ENCODE data around the gene DCLK1. TPM values are rescaled to one million over a fixed set of nuclear protein-coding genes. Genes with fewer than 3 reads are reported as not detected.

Gene DCLK1
- total and polyA plus RNA-seq, 12 donors = 0.68 to 22.6 (median 2.3) TPM

GRCh38 chr13:36089130-36089647, 42.0 kb downstream of the DCLK1 start:
- Histone ChIP-seq H3K36me3 (replicated peaks in 1 of 2) (no peaks in the 10 kb centered on the region), H3K4me1 (replicated peaks in 1 of 2) (no peaks in the 10 kb centered on the region), H3K27me3 (no peaks in the 10 kb centered on the region), H3K4me3 (no peak overlapping the region), H3K27ac (no peak overlapping the region), H3K9me3 (replicated peaks in 1 of 3) (no peaks in the 10 kb centered on the region)
- no peak for DNase-seq
- intact Hi-C loops (cut with DNase I) = no loop called here
- whole genome bisulfite sequencing, 4 donors = 74 to 84% (median 77%) methylated on average over 7 of the region's 7 CpGs
- TF ChIP-seq POLR2A (IDR thresholded peaks at IDR 0.05) = no peak
- TF ChIP-seq CTCF (IDR thresholded peaks at IDR 0.05) = no peak

DNA sequence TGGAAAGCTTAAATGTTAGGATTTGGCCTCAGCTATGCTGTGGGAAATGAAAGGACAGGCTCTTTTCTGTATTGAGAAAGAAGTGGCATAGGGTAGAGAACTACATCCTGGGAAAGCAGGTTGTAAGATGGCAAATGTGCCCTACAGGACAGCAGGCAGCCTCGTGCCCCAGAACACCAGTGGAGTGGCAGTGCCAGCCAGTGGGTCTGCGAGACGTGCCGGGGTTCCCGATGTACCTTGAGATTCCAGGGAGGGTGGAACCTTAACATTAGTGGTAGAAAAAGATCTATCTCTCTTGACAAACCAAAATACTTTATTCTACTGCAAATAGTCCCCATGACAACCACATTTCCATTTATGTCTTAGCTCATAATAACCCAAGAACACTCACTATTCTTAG, 42.7 kb downstream of the DCLK1 start:
- Histone ChIP-seq H3K4me3 (no peak overlapping the region), H3K9me3 (replicated peaks in 1 of 3) (no peaks in the 10 kb centered on the region), H3K27me3 (no peaks in the 10 kb centered on the region), H3K36me3 (replicated peaks in 1 of 2) (no peaks in the 10 kb centered on the region), H3K27ac (no peak overlapping the region), H3K4me1 (replicated peaks in 1 of 2) (no peaks in the 10 kb centered on the region)
- WGBS, 4 donors = 82 to 94% (median 93%) methylated on average over 5 of the region's 5 CpGs
- DNase-seq = no peak
- intact Hi-C loops (cut with DNase I) = no loop called here
- TF ChIP-seq POLR2A (IDR thresholded peaks at IDR 0.05) (no peak), CTCF (IDR thresholded peaks at IDR 0.05) (no peak)

DNA sequence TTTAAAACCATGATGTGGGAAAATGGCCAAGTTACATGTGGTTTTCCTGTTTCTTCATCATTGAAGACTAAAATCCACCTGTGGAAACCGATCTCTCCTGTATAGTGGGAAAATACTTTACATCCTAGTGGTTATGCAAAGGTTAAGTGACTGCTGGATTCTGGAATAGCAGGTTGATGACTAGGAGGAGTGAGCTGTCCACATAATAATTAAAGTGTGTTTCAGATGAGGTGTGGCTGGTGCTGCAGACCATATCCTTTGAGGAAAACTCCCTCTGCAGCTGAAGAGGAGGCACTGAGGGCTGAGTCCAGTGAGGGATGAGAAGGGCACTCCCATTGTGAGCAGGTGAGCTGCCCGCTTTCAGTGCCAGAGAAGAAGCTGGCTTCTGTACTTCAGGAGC, 43.2 kb downstream of the DCLK1 start:
- Histone ChIP-seq H3K4me1 (replicated peaks in 1 of 2) (no peaks in the 10 kb centered on the region), H3K27me3 (no peaks in the 10 kb centered on the region), H3K9me3 (replicated peaks in 1 of 3) (no peaks in the 10 kb centered on the region), H3K36me3 (replicated peaks in 1 of 2) (no peaks in the 10 kb centered on the region), H3K27ac (no peak overlapping the region), H3K4me3 (no peak overlapping the region)
- DNase-seq = no peak
- intact Hi-C loops (cut with DNase I) = no loop called here
- TF ChIP-seq CTCF (IDR thresholded peaks at IDR 0.05) (no peak), POLR2A (IDR thresholded peaks at IDR 0.05) (no peak)
- 81 to 95% (median 87%) methylated on average over 2 of the region's 2 CpGs for WGBS, 4 donors

DNA sequence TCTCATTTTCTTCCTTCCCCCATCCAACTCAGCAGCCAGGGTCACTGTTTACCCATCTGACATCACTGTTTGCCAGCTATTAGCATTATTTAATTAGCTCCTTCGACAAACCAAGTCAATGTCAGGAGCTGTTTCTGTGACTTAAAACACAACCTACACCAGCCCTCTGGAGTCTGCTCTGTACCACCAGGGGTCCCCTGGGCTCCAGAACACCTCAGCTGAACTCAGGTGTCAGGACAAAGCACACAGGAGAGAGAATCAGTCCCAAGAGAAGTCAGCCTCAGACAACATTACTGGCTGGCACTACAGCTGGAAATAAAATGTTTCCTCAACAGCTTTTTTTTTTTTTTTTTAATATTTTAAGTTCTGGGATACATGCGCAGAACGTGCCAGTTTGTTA, 45.1 kb downstream of the DCLK1 start:
- intact Hi-C loops (cut with DNase I) = no loop called here
- 77 to 84% (median 81%) methylated on average over 3 of the region's 3 CpGs for WGBS, 4 donors
- H3K4me3 ChIP-seq = no peak overlapping the region

More for the DNA sequence above, 45.1 kb downstream of the DCLK1 start:
- TF ChIP-seq POLR2A (IDR thresholded peaks at IDR 0.05) (no peak), CTCF (IDR thresholded peaks at IDR 0.05) (no peak)
- Histone ChIP-seq H3K27me3 (no peaks in the 10 kb centered on the region), H3K4me1 (replicated peaks in 1 of 2) (no peaks in the 10 kb centered on the region), H3K36me3 (replicated peaks in 1 of 2) (no peaks in the 10 kb centered on the region), H3K27ac (no peak overlapping the region), H3K9me3 (replicated peaks in 1 of 3) (no peaks in the 10 kb centered on the region)
- DNase-seq = no peak

Data from adrenal gland (tissue), 12 donors.